Inflammatory macrophage treated with lipopolysaccharide for 1 hour (primary cell): ENCODE results near the gene YJU2.
"Not testable (repeated sequence)": the region's sequence is repeated elsewhere in the genome, so short reads cannot be mapped to it uniquely, and the experiment has no call there.

Experiments used
- DNase-seq, 2 donors: peaks; one replicate each; pipeline ENCODE4 v3.0.0-alpha.2; 2020 to 2022

The YJU2 gene

DNA sequence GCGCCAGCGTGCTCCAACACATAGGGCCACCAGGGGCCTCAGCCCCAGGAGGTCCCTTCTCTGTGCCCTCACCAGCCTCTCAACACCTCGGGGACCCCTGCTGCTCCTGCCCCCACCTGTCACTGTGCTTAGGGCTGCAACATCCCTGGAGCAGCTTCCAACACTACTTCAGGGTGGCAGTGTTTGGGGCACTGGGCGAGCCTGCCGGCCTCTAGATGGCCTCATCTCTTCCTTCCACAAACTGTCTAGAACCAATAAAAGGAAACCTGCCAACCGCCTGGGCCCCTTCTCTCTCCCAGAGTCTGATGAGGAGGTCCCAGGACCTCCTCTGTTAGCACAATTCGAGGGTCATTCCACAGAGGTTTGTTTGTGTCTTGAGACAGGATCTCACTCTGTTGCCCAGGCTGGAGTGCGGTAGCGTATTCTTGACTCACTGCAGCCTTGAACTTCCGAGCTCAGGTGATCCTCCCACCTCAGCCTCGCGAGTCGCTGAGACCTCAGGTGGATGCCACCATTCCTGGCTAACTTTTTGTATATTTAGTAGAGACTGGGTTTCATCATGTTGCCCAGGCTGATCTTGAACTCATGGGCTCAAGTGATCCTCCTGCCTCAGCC lies 22.0 kb downstream of the YJU2 start:
- no peak for DNase-seq

DNA sequence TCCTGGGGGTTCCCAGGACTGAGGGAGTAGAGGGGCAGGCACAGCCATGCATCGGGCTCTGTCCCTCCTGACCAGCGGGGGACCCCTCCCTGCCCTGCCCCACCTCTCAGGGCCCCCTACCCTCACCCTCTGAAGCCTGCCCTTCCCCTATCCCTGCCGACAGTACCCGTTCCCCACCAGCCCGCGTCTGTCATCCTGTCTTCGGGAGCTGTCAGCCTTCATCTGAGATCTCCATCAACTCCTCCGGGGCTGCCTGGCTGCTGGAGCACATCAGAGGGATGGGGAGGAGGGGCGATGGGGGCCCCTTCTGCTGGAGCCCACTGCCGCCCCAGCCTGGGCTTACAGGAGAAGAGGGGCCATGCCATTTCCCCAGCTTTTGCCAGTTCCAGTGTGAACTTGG lies 26.0 kb downstream of the YJU2 start:
- no peak for DNase-seq

DNA sequence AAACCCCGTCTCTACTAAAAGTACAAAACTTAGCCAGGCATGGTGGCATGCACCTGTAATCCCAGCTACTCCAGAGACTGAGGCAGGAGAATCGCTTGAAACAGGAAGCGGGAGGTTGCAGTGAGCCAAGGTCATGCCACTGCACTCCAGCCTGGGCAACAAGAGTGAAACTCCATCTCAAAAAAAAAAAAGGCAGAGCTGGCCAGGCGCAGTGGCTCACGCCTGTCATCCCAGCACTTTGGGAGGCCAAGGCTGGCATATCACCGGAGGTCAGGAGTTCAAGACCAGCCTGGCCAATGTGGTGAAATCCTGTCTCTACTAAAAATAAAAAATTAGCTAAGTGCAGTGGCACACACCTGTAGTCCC lies 27.4 kb downstream of the YJU2 start:
- not testable (repeated sequence) for DNase-seq

DNA sequence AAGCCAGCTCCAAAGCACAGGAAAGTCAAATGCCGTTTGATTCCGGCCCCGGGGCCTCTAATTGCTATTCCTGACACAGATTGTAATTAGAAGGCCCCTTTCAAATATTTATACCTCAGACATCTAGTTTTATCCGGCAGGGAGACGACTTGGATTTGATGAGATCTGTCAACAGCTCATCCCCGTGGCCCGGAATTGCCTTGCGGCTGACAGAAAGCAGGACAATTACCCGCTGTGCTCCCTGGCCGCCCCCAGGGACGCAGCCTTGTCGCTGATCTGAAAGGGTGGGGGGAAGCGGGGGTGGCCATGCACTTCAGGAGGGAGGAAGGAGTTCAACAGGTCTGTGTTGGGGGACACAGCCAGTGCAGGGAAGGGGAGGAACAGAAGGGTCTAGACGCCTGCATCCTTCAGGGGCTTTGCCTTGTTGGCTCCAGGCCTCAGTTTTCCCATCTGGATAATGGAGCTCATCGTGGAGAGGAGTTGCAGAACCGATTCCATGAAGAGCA lies 30.4 kb downstream of the YJU2 start:
- no peak for DNase-seq

DNA sequence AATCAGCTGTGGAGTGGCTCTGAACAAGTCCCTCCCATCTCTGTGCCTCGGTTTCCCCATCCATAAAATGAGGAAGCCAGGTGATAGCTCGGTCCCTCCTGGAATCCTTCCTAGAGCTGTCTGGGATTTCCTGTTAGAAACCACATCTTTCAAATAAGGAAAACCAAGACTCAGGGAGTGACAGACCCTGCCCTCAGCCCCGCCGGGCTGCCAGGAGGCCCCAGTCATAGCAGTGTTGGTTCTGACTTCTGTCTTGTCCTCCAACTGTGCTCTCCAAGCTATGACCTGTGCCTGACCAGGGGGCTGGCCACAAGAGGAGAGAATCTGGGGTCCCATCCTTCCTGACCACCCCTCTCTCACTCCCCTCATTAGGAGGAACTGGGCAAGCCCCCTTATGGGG lies 31.1 kb downstream of the YJU2 start:
- no peak for DNase-seq

DNA sequence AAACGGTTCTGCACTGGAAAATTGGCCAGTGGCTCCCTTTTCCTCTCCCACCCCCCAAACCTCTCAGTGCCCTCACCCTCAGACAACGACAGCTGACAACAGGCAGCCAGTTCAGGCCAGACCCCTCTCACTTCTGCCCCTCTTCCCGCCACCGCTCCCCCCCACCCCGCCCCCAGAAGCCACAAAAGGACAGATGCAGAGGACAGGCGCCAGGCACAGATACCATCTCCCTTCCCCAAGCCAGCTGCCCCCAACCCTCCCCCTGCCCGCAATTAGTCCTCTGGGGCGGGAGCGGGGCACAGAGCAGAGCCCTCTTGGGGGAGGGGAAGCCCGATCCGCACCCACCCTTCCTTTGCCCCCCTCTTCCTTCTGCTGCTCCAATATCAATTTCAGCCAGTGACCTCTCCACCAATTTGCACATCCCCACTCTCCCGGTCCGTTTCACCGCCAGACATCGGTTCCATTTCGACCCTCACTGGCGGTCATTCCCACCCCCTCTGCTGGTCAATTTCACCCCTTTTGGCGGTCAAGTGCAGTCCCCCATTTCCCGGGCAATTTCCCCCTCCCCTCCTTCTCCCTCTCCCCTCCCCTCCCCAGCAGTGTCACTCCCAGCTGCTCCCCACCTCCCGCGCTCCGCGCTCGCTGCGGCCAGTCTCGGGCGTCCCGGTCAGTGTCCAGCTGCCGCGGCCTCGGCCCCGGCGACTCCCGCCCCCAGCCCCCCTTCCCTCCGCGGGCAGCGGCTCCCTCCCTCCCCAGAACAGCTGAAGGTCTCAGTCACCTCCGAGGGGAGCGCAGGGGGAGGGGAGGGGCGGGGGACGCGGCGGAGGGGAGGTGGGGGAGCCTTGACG lies 31.8 kb downstream of the YJU2 start, which contains the start of gene SHD:
Gene SHD, plus strand, starts transcription at position 848 of the 848 bp plus-strand sequence. CDS start 798 bp downstream, outside the sequence.
- no peak for DNase-seq

DNA sequence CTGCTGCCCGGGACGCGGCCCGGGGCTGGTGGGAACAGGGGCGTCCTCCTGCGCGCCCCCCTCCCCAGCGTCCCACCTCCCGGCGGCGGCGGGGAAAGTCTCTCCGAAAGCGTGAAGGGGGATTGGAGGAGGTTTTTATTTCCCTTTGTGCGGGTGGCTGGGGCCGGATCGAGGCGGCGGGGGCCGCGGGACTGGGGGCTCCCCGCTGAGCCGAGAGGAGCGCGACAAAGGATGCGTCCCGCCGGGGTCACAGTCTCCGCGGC lies 32.3 kb downstream of the YJU2 start:
- no peak for DNase-seq

DNA sequence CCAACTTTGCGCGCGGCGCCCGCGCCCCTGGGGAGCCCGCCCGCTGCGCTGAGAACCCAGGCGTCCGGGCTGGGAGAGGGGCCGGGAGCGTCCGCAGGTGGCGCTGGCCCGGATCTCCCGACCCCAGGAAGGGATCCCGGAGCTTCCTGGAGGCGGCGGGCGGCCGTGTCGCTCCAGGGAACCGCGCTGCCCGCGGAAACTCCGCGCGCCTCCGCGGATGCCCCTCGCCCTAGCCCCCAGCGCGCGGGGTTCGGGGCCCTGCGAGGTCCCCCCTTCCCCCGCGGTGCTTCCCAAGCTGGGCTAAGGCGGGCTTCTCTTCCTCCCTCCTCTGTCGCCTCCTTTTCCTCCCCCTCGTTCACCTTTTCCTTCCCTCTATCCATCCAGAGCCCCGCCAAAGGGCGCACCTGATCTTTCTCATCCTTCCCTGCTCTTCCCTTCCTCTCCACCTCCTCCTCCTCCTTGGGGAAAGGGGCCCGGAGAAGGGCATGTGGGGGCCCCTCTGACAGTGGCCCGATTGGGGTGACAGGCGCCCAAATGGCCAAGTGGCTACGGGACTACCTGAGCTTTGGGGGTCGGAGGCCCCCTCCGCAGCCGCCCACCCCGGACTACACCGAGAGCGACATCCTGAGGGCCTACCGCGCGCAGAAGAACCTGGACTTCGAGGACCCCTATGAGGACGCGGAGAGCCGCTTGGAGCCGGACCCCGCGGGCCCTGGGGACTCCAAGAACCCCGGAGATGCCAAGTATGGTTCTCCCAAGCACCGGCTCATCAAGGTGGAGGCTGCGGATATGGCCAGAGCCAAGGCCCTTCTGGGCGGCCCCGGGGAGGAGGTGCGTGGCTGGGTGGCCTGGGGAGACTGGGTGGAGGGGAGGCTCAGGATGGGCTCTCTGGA lies 32.9 kb downstream of the YJU2 start:
- no peak for DNase-seq

DNA sequence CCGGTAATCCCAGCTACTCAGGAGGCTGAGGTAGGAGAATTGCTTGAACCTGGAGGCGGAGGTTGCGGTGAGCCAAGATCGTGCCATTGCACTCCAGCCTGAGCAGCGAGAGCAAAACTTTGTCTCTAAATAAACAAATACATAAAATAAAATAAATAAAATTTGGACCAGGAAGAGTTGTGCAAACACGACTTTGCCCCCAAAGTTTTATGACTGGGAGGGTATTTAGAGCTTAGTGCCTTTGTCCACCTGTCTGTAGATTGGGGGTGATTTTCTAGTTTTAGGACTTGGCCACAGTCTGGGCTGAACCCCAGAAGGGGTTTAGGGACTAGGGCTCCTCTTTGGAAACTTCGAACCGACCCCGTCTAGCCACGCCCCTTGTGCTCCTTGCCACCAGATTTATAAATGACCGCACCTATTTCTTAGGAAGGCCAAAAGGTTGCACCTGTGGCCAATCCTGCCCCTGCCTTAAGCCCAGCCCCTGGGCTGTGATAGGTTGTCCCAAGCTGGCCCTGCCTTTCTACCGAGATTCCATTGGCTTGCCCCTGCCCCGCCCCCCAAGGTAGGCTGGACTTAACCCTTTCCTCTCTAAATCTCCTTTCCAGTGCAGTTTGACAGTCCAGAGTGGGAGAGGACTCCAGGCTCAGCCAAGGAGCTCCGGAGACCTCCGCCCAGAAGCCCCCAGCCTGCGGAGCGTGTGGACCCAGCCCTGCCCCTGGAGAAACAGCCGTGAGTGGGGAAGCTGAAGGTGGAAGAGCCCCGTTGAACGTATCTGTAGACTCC lies 37.5 kb downstream of the YJU2 start:
- DNase-seq, result no peak

DNA sequence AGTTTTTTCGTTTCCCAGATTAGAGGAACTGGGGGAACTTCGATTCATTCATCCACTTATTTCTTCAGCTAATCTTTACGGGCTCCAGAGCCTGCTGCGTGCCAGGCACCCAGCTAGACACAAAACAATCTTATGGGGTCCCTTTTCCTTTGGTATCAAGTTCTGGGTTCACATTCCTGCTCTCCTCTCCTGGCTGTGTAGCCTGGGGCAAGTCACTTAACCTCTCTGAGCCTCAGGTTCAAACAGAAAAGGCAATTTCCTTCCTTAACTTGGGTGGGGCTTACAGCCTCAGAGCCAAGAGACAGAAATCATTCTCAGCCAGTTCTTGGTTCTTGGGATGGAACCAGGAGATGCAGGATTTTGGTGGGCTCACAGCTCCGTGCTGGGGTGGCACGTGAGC lies 38.1 kb downstream of the YJU2 start:
- no peak for DNase-seq

DNA sequence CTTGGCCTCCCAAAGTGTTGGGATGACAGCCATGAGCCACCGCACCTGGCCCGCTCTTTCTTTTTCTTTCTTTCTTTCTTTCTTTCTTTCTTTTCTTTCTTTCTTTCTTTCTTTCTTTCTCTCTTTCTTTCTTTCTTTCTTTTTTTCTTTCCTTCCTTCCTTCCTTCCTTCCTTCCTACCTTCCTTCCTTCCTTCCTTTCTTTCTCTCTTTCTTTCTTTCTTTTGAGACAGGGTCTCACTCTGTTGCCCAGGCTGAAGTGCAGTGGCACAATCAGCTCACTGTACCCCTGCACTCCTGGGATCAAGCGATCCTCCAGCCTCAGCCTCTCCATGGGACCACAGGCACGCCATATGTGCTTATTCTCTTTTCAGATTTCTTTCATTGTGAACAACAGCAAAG lies 39.3 kb downstream of the YJU2 start:
- DNase-seq, result not testable (repeated sequence)

DNA sequence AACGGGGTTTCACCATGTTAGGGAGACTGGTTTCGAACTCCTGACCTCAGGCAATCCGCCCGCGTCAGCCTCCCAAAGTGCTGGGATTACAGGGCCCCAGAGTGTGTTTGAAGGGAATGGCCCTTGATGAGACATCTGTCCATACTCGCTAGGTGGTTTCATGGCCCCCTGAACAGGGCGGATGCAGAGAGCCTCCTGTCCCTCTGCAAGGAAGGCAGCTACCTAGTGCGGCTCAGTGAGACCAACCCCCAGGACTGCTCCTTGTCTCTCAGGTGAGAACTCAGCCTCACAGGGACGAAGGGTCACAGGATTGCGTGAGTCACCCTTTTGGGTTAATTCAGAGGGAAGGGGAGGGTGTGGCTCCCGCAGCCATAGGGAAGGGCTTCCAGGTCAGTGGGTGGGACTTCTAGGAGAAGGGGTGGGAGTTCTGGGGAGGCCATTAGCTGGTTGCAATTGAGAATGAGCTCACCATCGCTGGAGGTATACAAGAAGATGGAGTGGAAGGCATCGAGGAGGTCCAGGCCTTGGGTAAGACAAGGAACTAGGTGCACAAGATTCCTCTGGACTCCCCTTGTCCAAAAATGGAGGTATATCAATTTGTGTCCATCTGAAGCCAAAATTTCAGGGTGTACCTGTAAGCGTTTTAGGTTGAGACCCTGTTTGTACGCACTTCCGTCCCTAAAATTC lies 41.4 kb downstream of the YJU2 start:
- DNase-seq, result no peak

DNA sequence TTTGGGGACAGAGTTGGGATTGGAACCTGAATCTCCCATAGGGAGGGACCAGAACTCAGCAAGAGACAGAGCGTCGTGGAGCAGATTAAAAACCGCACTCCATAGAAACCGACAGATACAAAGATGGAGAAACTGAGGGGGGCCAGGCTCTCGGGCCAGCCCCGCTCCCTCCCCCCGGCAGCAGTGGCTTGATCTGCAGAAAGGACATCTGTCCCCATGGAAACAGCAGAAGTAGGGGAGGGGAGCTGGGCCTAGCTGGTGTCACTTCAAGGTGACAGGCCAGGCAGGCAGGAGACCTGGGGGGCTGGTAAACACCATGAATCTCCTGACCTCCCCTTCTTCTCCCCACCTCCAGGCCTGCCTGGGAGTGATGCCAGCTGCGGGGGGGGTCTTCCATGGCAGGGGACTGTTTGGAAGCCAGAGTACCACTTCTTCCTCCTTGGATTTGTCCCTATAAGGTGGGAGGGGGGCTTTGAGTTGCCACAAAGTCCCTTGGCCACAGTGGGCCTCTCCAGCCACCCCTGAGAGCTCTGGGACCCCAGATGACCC lies 44.4 kb downstream of the YJU2 start:
- no peak for DNase-seq

DNA sequence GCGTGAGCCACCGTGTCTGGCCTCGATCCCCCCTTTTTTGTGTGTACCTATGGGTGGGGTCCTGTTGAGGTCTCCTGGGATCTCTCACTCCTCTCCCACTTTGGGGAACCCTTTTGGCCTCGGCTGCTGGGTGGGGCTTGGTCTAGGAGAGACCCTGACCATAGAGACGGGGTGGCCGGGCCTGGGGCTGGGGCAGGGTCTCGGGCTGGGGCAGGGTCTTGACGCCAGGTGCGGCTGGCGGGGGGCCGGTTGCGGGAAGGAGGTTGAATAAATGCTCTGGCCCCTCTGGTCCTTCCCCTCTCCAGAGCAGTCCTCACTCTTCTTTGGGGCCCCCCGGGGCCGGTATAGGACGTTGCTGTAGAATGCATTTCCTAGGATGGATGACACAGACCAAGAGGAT lies 45.6 kb downstream of the YJU2 start:
- no peak for DNase-seq

DNA sequence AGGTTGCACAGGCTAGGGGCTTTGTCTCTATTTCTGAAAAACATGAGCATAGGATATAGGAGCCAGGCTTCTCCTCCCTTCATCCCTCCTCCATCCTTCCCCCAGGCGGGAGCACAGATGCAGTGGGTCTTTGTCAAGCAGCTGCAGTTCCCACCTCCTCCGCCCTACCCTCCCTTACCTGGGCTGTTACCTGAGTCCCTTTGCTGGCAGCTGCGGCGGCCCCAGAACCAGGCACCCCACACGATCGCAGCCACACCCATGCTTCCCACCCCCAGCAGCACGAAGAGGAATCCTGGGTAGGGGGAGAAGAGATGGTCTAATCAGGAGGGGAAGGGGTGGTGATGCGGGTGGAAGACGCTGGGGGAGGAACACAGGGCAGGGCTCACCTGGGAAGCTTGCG lies 47.5 kb downstream of the YJU2 start:
- DNase-seq, result no peak

DNA sequence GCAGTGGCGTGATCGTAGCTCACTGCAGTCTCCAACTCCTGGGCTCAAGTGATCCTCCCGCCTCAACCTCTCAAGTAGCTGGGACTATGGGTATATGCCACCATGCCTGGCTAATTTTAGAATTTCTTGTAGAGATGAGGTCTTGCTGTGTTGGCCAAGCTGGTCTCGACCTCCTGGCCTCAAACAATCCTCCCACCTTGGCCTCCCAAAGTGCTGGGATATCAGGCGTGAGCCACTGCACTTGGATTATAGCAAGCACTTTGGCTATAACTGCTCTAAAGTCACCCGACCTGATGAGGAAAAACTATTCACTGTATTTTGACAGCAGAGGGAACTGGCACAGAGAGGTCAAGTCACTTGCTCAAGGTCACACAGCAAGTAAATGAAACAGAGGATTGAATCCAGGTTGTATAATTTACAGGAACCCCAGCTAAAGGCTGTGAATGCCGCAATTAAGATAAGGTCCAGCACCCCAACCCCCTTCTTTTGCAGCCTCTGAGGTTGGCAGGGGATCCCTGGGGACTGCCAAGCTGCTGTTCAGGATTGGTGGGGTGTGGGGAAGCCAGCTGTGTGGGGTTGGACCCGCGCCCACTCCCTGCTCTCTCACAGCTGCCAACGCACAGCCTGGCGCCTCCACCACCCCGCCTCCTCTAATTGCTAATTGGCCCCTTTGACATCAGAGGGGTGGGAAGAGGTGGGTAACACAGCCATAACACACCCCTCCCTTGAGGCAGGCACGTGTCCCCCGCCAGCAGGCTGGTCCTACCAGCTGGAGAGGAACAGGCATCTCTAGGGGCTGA lies 49.3 kb downstream of the YJU2 start:
- DNase-seq, result no peak

DNA sequence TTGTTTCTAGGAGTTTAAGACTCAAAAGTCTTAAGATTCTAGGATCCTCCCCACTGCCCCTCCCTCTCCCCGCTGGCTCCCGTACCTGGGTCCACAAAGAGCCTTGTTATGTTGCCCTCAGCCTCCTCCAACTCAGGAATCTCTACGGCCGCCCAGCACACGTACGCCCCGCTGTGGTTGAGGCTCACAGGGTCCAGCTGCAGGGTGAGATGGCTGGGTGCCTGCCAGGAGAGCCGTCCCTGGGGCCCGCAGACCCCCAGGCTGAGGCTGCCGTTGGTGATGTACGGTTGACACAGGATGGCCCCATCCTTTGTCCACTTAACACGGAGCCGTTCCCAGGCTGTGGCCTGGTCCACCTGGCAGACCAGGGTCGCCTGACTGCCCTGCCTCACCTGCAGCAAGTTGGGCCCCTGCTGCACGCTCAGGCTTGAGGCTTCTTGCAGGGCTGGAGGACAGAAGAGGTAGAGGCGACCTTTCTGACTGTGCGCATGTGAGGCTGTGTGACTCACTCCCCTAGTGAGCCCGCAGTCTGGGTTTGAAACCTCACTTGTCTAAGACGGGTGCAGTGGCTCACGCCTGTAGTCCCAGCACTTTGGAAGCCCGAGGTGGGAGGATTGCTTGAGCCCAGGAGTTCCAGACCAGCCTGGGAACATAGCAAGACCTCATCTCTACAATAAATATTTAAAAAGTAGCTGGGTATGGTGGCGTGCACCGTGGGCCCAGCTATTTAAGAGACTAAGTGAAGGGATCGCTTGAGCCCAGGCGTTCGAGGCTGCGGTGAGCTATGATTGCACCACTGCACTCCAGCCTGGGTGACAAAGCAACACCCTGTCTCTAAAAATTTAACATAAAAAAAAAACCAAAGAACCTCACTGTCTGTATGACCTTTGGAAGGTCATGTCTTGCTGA lies 51.3 kb downstream of the YJU2 start:
- DNase-seq, result no peak

DNA sequence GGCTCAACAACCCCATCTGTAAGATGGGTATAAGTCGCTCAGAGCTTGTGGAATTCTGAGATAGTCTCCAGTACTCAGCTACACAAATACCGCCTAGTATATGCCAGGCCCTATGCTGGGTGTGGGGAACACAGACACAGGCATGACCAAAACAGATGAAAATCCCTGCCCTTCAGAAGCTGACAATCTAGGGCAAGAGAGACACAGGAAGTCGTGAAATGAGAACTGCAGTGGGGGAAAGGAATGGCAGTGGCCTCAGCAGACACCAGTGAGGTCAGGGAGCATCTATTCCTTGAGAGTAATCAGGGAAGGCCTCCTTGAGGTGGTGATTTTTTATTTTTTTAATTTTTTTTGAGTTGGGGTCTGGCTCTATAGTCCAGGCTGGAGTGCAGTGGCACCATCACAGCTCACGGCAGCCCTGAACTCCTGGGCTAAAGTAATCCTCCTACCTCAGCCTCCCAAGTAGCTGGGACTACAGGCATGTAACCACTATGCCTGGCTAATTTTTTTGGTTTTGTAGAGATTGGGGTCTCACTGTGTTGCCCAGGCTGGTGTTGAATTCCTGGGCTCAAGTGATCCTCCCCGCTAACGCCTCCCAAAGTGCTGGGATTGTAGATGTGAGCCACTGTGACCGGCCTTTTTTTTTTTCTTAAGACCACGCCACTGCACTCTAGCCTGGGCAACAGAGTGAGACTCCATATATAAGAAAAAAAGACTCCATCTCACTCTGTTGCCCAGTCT lies 52.1 kb downstream of the YJU2 start:
- no peak for DNase-seq

DNA sequence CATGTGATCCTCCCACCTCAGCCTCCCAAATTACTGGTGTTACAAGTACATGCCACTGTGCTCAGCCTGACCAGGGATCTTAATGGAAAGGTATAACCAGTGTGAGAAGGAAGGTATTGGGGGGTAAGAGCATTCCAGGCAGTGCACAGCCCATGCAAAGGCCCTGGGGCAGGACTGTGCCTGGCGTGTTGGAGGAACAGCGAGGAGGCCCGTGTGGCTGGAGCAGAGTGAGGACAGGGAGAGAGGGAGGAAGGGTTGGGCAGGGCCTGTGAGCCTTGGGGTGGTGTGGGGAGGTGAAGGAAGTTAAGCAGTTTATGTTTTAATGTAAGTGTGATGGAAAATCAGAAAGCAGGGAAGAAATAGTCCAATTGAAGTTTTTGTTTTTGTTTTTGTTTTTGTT lies 53.7 kb downstream of the YJU2 start:
- DNase-seq, result no peak
